Measurements from ENCODE around the gene TRIM68. TPM values are rescaled to one million over a fixed set of nuclear protein-coding genes. Genes with fewer than 3 reads are reported as not detected.

TRIM68 gene
- total RNA-seq, 2 donors from 2014 or later = 11.3 to 13.8 TPM

DNA sequence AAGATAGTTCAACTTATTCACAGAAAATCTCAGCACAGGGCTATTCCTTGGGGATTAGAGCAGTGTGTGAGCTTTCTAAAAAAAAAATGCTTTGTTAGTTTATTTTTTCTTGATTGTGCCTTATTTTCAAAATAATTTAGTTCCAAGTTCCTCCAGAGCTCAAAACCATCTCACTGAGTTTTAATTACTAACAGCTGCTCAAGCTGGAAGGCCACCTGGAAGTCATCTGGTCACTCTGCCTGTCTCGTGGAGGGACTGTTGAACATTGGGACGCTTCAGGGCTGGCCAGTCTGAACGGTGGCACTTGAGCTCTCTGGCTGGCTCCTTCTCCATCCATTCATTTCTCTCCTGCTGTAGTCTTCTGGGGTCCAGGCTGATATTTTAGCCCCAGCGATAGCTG is 39.7 kb upstream of the TRIM68 start:
- peaks cover 3% of the 10 kb centered on the region for H3K4me1 Mint-ChIP-seq
- H3K4me3 ChIP-seq (ENCODE audit: low read length) = no peak overlapping the region
- H3K36me3 Mint-ChIP-seq (ENCODE audit: low read depth) = no peaks in the 10 kb centered on the region
- H3K27me3 Mint-ChIP-seq (ENCODE audit: insufficient read depth) = peaks cover 48% of the 10 kb centered on the region
- no peaks in the 10 kb centered on the region for H3K9me3 ChIP-seq (ENCODE audit: control insufficient read depth, low read length)
- no peak overlapping the region for H3K9ac ChIP-seq (ENCODE audit: extremely low read depth, low read length, poor library complexity, severe bottlenecking)
- no peaks in the 10 kb centered on the region for H3K4me1 ChIP-seq (ENCODE audit: control insufficient read depth, insufficient read depth, low read length)
- WGBS, 2 experiments (ENCODE audit: insufficient coverage in 1 of 2, insufficient read length in 1 of 2) = 96% methylated on average over 4 of the region's 4 CpGs
- peaks cover 81% of the 10 kb centered on the region for H3K27me3 ChIP-seq (ENCODE audit: control insufficient read depth, insufficient read depth, low read length, poor library complexity, severe bottlenecking)
- H3K27ac Mint-ChIP-seq = no peak overlapping the region
- TF ChIP-seq, protein P1, sequence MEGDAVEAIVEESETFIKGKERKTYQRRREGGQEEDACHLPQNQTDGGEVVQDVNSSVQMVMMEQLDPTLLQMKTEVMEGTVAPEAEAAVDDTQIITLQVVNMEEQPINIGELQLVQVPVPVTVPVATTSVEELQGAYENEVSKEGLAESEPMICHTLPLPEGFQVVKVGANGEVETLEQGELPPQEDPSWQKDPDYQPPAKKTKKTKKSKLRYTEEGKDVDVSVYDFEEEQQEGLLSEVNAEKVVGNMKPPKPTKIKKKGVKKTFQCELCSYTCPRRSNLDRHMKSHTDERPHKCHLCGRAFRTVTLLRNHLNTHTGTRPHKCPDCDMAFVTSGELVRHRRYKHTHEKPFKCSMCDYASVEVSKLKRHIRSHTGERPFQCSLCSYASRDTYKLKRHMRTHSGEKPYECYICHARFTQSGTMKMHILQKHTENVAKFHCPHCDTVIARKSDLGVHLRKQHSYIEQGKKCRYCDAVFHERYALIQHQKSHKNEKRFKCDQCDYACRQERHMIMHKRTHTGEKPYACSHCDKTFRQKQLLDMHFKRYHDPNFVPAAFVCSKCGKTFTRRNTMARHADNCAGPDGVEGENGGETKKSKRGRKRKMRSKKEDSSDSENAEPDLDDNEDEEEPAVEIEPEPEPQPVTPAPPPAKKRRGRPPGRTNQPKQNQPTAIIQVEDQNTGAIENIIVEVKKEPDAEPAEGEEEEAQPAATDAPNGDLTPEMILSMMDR (conservative IDR thresholded peaks at IDR 0.05) = no peak
- no peak overlapping the region for H3K27ac ChIP-seq (ENCODE audit: low read depth, low read length)
- DNase-seq = no peak
- no peaks in the 10 kb centered on the region for H3K36me3 ChIP-seq (ENCODE audit: control insufficient read depth, insufficient read depth, low read length)
- no peaks in the 10 kb centered on the region for H3K9me3 Mint-ChIP-seq
- no peak overlapping the region for H3K4me3 Mint-ChIP-seq

DNA sequence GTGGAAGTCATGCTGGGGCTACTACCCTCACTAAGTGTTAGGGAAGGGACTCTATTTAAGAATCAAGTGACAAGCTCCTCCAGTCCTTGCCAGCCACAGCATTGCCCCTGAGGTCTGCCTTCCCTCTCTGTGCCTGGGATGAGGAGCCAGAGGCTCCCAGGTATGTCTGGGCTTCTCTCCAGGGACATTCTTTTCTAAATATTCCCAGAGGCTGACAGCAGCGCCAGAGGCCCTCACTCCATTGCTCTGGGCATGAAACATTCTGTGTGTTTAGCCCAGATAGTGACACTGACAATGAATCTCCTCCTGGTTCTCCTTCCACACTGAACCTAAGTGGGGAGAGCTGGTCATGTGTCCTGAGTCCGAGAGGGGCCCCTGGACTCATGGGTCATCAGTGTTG is 37.9 kb upstream of the TRIM68 start:
- H3K36me3 Mint-ChIP-seq (ENCODE audit: low read depth) = no peaks in the 10 kb centered on the region
- peaks cover 3% of the 10 kb centered on the region for H3K4me1 Mint-ChIP-seq
- Histone ChIP-seq H3K9ac (ENCODE audit: extremely low read depth, low read length, poor library complexity, severe bottlenecking) (no peak overlapping the region), H3K4me1 (ENCODE audit: control insufficient read depth, insufficient read depth, low read length) (no peaks in the 10 kb centered on the region), H3K4me3 (ENCODE audit: low read length) (no peak overlapping the region), H3K27me3 (ENCODE audit: control insufficient read depth, insufficient read depth, low read length, poor library complexity, severe bottlenecking) (peaks cover 76% of the 10 kb centered on the region), H3K36me3 (ENCODE audit: control insufficient read depth, insufficient read depth, low read length) (no peaks in the 10 kb centered on the region), H3K27ac (ENCODE audit: low read depth, low read length) (no peak overlapping the region), H3K9me3 (ENCODE audit: control insufficient read depth, low read length) (no peaks in the 10 kb centered on the region)
- no peak overlapping the region for H3K27ac Mint-ChIP-seq
- 80 to 100% methylated on average over 1 to 2 of the region's 2 CpGs for WGBS, 2 experiments (ENCODE audit: insufficient coverage in 1 of 2, insufficient read length in 1 of 2)
- TF ChIP-seq, protein P1 (conservative IDR thresholded peaks at IDR 0.05) = no peak
- H3K4me3 Mint-ChIP-seq = no peak overlapping the region
- H3K9me3 Mint-ChIP-seq = no peaks in the 10 kb centered on the region
- peaks cover 49% of the 10 kb centered on the region for H3K27me3 Mint-ChIP-seq (ENCODE audit: insufficient read depth)
- no peak for DNase-seq

DNA sequence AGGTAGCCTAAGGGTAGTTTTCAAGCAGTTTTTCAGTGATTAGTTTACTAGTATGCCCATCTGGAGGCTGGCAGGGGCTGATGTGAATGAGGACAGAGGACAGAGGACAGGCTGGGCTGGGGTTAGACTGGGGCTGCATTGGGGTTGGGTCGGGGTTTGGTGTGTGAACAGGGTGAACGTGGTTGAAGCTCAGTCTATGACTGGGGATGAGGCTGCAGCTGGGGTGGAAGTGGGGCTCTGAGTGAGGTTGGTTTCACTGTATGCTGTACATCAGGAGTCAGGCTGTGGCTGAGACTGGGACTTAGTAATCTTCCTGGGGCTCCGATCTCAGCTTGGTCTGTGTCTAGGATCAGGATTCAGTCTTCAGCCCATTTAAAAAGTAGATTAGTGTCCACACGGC is 36.2 kb upstream of the TRIM68 start:
- Histone ChIP-seq H3K36me3 (ENCODE audit: control insufficient read depth, insufficient read depth, low read length) (no peaks in the 10 kb centered on the region), H3K27me3 (ENCODE audit: control insufficient read depth, insufficient read depth, low read length, poor library complexity, severe bottlenecking) (peaks cover 73% of the 10 kb centered on the region), H3K4me3 (ENCODE audit: low read length) (no peak overlapping the region), H3K27ac (ENCODE audit: low read depth, low read length) (no peak overlapping the region), H3K9me3 (ENCODE audit: control insufficient read depth, low read length) (no peaks in the 10 kb centered on the region), H3K4me1 (ENCODE audit: control insufficient read depth, insufficient read depth, low read length) (no peaks in the 10 kb centered on the region), H3K9ac (ENCODE audit: extremely low read depth, low read length, poor library complexity, severe bottlenecking) (no peak overlapping the region)
- Mint-ChIP-seq H3K9me3 (no peaks in the 10 kb centered on the region), H3K27ac (no peak overlapping the region), H3K4me3 (no peak overlapping the region), H3K36me3 (ENCODE audit: low read depth) (no peaks in the 10 kb centered on the region), H3K27me3 (ENCODE audit: insufficient read depth) (peaks cover 47% of the 10 kb centered on the region), H3K4me1 (peaks cover 3% of the 10 kb centered on the region)
- no peak for DNase-seq
- WGBS, 2 experiments (ENCODE audit: insufficient coverage in 1 of 2, insufficient read length in 1 of 2) = 86% methylated on average over 4 of the region's 4 CpGs; no CpG with 5 or more reads in 1 of the 2 experiments
- TF ChIP-seq, protein P1 (conservative IDR thresholded peaks at IDR 0.05) = no peak
